Measurements from ENCODE around the gene TDRKH. TPM values are rescaled to one million over a fixed set of nuclear protein-coding genes. Genes with fewer than 3 reads are reported as not detected.

Gene TDRKH
- total RNA-seq, 2 donors from 2014 or later = 3.3 to 4.2 TPM

DNA sequence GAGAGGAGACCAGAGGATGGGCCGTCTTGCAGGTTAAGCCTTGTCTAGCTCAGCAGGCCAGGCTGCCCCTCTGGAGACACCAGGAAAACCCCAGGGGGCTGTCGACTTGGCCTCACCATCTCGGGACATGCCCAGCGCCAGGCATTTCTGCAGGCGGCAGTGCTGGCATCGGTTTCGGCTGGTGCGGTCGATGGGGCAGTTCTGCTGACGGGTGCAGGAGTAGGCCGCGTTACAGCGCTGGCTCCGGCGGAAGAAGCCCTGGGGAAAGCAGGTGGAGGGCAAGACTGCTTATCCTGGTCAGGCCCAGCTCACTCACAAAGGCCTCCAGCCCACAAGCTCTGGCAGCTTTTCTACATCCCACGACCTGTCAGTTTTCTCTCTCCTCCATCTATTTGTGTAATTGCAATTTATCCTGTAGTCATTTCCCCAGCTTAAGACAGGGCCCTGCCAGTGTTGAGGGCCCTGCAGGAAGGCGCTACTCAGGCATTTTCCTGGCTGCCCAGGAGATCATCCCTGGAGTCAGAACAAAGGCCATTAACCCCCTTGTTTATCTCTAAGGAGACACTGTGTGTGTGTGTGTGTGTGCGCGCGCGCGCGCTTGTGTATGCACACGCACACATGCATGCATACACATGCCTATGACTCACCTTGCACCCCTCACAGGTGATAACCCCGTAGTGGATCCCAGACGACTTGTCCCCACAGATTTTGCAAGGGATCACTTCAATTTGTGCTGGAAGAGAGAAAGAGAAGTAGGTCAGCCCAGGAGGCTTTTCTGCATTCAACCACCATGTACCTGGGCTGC lies 26.4 kb upstream of the TDRKH start:
- no peak for DNase-seq (ENCODE audit: low spot score)
- Histone ChIP-seq H3K36me3 (no peaks in the 10 kb centered on the region), H3K27me3 (no peaks in the 10 kb centered on the region), H3K4me3 (no peak overlapping the region), H3K9me3 (no peaks in the 10 kb centered on the region), H3K27ac (no peak overlapping the region), H3K4me1 (no peaks in the 10 kb centered on the region)
- TF ChIP-seq CTCF (IDR thresholded peaks at IDR 0.05) = no peak

DNA sequence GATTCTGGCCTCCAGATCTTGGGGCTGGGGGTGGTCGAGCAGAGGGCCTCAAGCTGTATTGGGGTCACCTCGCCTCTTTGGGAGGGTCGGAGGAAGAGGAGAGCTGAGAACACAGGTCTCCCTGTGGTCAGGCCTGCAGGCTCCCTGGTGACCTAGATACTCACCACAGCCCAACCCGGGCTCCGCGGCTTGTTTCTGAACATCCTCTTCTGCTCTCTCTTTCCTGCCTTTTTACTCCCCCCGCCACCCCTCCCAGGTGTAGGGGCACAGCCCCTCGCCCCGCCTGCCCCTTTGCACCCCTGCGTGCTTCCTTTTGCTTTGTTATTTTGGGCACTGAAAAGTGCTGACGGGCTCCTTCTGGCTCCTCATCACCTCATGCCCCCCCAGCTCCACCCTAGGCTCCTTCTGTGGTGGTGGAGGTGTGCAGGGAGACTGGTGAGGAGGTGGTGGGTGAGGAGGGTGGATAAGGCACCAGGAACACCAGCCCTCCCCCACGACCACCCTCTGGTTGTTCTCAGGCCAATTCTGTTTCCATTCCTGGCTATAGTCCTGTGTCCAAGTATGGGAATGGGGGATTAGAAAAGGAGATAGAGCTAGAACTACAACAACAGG lies 25.5 kb upstream of the TDRKH start:
- no peak for TF ChIP-seq CTCF (IDR thresholded peaks at IDR 0.05)
- DNase-seq (ENCODE audit: low spot score) = no peak
- Histone ChIP-seq H3K9me3 (no peaks in the 10 kb centered on the region), H3K27ac (no peak overlapping the region), H3K4me3 (no peak overlapping the region), H3K4me1 (no peaks in the 10 kb centered on the region), H3K27me3 (no peaks in the 10 kb centered on the region), H3K36me3 (no peaks in the 10 kb centered on the region)

- no peak for TF ChIP-seq CTCF (IDR thresholded peaks at IDR 0.05)
- DNase-seq (ENCODE audit: low spot score) = no peak
- H3K27ac ChIP-seq = no peak overlapping the region
- no peaks in the 10 kb centered on the region for H3K27me3 ChIP-seq
- no peaks in the 10 kb centered on the region for H3K9me3 ChIP-seq
- H3K36me3 ChIP-seq = no peaks in the 10 kb centered on the region
- no peak overlapping the region for H3K4me3 ChIP-seq
- no peaks in the 10 kb centered on the region for H3K4me1 ChIP-seq
Observed at GRCh38 chr1:151814971-151815545, 24.8 kb upstream of the TDRKH start.

GRCh38 chr1:151814426-151814825 lies 24.1 kb upstream of the TDRKH start:
- H3K27ac ChIP-seq = no peak overlapping the region
- H3K27me3 ChIP-seq = no peaks in the 10 kb centered on the region
- DNase-seq (ENCODE audit: low spot score) = no peak
- no peak for TF ChIP-seq CTCF (IDR thresholded peaks at IDR 0.05)
- no peaks in the 10 kb centered on the region for H3K4me1 ChIP-seq
- H3K36me3 ChIP-seq = no peaks in the 10 kb centered on the region
- no peaks in the 10 kb centered on the region for H3K9me3 ChIP-seq
- no peak overlapping the region for H3K4me3 ChIP-seq

DNA sequence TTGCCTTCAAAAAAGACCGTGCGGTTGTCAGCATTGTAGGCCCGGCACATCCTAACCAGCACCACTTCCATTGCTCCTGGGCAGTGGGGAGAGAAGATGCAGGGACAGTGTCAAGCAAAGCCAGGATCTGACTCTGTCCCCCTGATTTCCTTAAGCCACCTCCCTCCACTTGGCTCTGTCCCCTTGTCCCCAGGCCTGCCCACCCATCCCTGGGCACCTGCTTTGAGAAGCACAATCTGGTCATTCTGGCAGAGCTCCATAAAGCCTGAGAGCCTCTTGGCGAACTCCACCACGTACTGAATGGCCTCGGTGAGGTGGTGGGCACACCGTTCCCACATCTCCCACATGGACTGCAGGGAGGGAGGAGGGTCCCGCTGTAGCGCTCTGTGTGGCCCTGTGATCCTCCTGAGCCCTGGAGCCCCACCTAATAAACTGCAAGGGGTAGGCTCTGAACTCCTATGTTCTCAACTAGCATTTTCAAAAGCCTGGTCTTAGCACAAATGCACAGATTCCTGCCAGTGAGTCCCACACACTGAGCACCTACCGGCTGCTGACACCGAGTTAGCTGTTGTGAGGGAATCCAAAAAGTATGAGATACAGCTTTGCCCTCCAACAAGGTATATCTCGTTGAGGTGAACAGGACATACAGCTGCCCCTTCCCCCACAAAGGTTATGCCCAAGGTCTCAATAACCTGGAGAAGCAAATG lies 23.1 kb upstream of the TDRKH start:
- no peaks in the 10 kb centered on the region for H3K36me3 ChIP-seq
- H3K4me1 ChIP-seq = no peaks in the 10 kb centered on the region
- H3K4me3 ChIP-seq = no peak overlapping the region
- DNase-seq (ENCODE audit: low spot score) = no peak
- TF ChIP-seq CTCF (IDR thresholded peaks at IDR 0.05) = no peak
- H3K27ac ChIP-seq = no peak overlapping the region
- no peaks in the 10 kb centered on the region for H3K27me3 ChIP-seq
- H3K9me3 ChIP-seq = no peaks in the 10 kb centered on the region

All from right atrium auricular region (tissue), 2 donors.